T47D (cell line): ENCODE data around the gene NRP2.

Experiments
- DNase-seq, 2 experiments: peaks; one replicate each; pipeline versions ENCODE4 v3.0.0 to v3.0.0-alpha.2; 2011 to 2012; ENCODE audit warnings: low read depth in 1 of 2, low spot score in 1 of 2
- JUND ChIP-seq: IDR thresholded peaks from 2 replicates; pipeline ENCODE4 v1.6.1; 2012; ENCODE audit warnings: low read depth
- in situ Hi-C: cut with HindIII; loops from 2 replicates; pipeline ENCODE4 v1.10.0; 2016; ENCODE audit warnings: low sequenced_read_pairs, low pct_unique_long_range_greater_than_20kb

The NRP2 gene

GRCh38 chr2:205845446-205845845, 163.1 kb downstream of the NRP2 start:
- in situ Hi-C loops: no loop called here
- no peak for DNase-seq
- TF ChIP-seq JUND: no peak
